Measurements from ENCODE around the gene HCK.

The HCK gene

GRCh38 chr20:32052090-32052777 is at the start of gene HCK:
TSS of gene HCK (plus strand) at chr20:32052242.
- no peak for DNase-seq

GRCh38 chr20:32003325-32003724 is 48.7 kb upstream of the HCK start:
- DNase-seq = no peak

GRCh38 chr20:32004963-32005362 is 47.1 kb upstream of the HCK start:
- no peak for DNase-seq

- DNase-seq = no peak
Observed at GRCh38 chr20:32006053-32006452, 46.0 kb upstream of the HCK start.

- DNase-seq = no peak
Observed at GRCh38 chr20:32006841-32007786, 44.9 kb upstream of the HCK start.

- no peak for DNase-seq
Observed at GRCh38 chr20:32007787-32008616, 44.0 kb upstream of the HCK start.

GRCh38 chr20:32009564-32009963 is 42.5 kb upstream of the HCK start:
- DNase-seq = no peak

- no peak for DNase-seq
Observed at GRCh38 chr20:32010101-32010500, 41.9 kb upstream of the HCK start, which contains the start of gene CCM2L. TSS of gene CCM2L (plus strand) at chr20:32010438. CDS start at chr20:32010455, 17 bp downstream.

GRCh38 chr20:32010666-32011065 is 41.4 kb upstream of the HCK start:
- DNase-seq = no peak

GRCh38 chr20:32012159-32012688 is 39.8 kb upstream of the HCK start:
- DNase-seq = no peak

GRCh38 chr20:32013326-32013725 is 38.7 kb upstream of the HCK start:
- DNase-seq = no peak

GRCh38 chr20:32017711-32018251 is 34.3 kb upstream of the HCK start:
- DNase-seq = no peak

- peak; percentile 71 for DNase-seq
Observed at GRCh38 chr20:32018269-32019155, 33.5 kb upstream of the HCK start.

GRCh38 chr20:32019156-32019510 is 32.9 kb upstream of the HCK start:
- DNase-seq = peak; percentile 47

GRCh38 chr20:32019563-32020463 is 32.2 kb upstream of the HCK start:
- DNase-seq = no peak

- DNase-seq = no peak
Observed at GRCh38 chr20:32021091-32021490, 31.0 kb upstream of the HCK start.

- DNase-seq = no peak
Observed at GRCh38 chr20:32024683-32025295, 27.3 kb upstream of the HCK start.

GRCh38 chr20:32027643-32028042 is 24.4 kb upstream of the HCK start:
- no peak for DNase-seq

- DNase-seq = no peak
Observed at GRCh38 chr20:32028647-32029372, 23.2 kb upstream of the HCK start.
